Measurements from ENCODE around the gene GRAMD1A.
"Not testable (repeated sequence)": the region's sequence is repeated elsewhere in the genome, so short reads cannot be mapped to it uniquely, and the experiment has no call there.

Gene GRAMD1A

DNA sequence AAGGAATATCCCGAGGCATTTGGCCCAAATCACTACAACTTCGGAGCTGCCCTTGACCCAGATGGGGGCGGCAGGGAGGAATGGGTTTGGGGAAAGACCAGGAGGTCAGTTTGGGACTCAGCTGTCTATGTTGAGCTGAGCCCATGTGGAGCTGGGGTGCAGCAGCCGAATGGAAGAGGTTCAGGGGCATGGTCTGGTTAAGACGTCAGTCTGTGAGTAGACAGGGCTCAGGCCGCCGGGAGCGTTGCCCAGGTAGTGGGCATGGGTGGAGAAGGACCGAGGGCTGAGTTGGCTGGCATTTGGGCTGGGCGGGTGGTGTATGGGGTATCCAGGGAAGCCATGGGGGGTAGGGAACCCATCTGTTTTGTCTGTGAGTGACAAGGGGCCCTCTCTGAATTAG is 20.9 kb downstream of the GRAMD1A start:
- no peak for DNase-seq (ENCODE audit: low read depth)

DNA sequence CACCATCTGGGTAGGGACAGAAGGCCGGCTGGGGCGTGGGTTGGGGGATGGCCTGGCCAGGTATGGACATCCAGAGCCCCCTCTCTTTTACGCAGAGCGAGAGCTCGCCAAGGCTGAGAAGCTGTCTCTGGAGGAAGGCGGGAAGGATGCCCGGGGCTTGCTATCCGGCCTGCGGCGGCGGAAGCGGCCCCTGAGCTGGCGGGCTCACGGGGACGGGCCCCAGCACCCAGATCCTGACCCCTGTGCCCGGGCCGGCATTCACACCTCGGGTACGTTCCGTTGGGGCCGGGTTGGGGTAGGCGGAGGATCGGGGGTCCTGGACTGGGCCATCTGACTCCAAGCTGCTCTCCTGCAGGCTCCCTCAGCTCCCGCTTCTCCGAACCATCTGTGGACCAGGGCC is 21.5 kb downstream of the GRAMD1A start:
- no peak for DNase-seq (ENCODE audit: low read depth)

DNA sequence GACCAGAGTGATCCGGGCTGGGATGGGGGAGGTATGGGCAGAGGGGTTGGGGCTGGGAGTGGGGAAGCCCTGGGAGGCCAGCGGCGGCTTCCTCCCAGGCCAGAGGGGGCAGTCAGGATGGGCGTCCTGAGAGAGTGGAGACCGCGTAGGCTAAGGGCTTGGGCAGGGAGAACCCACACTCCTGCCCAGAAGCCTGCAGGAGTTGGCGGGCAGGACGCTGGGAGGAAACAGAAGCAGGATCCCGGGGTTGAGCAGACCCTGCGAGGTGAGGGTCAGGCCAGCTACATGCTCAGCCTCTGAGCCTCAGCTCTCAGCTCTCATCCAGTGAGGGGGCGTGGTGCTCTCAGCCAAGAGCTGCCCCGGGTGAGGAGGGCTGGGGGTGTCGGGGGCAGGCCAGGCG is 22.3 kb downstream of the GRAMD1A start:
- DNase-seq (ENCODE audit: low read depth) = no peak

DNA sequence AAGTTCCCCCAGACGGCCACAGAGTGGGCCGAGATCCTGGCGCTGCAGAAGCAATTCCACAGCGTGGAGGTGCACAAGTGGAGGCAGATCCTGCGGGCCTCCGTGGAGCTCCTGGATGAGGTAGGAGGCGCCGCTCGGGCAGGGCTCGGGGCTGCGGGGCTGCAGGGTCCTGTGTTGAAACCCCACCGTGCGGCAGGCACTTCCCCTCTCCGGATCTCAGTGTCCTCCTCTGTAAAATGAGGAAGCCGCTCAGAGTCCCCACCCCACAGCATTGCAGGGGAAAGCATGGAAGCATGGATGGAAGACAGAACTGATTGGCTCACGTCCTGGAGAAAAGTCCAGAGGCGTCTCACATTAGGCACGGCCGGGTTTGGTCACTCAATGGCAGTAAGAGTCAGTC is 23.3 kb downstream of the GRAMD1A start:
- no peak for DNase-seq (ENCODE audit: low read depth)

DNA sequence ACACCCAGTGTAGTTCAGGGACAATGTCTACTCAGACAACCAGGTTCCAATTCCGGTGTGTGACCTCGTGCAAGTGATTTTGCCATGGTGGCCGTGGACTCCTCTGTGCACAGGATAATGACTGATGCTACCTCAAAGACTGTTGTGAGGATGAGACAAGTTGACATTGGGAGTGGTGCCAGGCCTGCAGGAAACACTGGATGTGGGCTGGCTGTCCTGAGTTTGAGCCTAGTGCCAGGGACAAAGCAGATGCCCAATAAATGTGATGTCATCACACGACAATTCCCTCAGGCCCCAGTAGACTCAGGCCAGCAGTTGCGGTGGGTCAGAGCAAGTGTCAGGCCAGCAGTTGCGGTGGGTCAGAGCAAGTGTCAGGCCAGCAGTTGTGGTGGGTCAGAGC is 24.0 kb downstream of the GRAMD1A start:
- no peak for DNase-seq (ENCODE audit: low read depth)

DNA sequence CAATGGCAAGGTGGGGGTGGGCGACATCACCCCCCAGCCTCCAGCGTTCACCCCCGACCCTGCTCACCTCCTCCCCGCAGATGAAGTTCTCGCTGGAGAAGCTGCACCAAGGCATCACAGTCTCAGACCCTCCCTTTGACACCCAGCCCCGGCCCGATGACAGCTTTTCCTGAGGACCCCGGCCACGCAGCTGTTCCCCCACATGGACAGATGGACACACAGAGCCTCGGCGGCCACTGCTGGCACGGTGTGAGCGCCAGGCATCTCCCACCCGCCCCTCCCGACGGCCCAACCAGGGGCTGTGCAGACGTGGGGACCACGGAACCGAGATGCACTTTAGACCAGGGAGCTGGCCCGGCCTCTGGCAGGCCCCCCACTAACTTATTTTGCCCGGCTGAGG is 25.8 kb downstream of the GRAMD1A start:
- no peak for DNase-seq (ENCODE audit: low read depth)

DNA sequence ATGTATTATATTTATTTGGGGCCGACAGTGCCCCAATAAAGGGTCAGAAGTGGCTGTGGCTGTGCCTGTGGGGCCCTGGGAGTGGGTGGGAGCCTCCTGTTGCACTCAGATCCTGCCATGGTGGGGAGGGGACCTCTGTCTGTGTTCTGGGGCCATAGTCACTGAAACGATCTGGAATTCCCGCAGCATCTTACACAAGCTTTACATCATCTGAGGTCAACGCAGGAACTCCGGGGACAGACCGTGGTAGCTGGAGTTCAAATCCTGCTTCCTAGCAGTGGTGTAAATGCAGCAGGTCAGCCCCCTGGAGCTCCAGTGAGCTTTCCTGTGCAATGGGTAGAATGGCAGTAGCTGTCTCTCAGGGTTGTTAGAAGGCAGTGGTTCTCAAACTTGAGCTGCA is 26.3 kb downstream of the GRAMD1A start:
- DNase-seq (ENCODE audit: low read depth) = no peak

DNA sequence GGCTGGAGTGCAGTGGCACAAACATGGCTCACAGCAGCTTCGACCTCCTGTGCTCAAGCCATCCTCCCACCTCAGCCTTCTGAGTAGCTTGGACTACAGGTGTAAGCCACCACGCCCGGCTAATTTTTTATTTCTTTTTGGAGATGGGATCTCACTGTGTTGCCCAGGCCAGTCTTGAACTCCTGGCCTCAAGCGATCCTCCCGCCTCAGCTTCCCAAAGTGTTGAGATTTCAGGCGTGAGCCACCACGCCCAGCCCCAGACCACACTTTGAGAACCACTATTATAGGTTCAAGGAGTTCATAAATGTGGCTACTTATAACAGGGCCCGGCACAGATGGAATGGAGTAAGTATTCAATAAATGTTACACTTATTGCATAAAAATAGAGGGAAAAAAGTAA is 26.9 kb downstream of the GRAMD1A start:
- DNase-seq (ENCODE audit: low read depth) = no peak

DNA sequence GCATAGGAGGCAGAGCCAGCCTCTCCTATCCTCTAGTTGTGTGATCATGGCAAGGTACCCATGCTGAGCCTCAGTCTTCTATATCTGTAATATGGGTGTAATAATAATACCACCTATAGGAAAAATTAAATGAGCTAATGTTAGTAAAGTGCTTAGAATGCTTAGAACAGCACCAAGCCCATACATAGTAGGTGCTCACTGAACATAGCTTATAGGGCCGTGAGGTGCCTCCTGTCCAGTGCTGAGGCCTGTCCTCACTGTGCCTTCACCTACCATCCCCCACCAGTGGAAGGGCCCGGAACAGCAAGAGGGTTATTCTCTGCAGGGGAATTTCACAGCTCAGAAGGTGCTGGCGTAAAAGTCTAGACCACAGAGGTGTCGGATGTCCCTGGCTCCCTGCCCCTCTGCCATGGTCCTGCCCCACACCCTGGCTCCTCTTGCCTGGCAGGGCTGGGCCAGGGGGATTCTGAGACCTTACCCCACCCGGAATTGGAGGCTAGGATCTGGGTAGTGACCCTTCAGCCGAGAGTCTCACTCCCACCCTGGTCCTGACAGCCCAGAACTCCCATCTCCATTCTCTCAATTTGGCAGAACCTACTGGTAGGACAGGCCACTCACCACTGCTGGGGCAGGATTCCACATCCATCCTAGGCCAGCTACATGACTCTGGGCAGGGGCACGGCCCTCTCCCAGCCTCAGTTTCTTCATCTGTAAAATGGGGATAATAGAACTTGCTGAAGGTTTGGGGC is 27.9 kb downstream of the GRAMD1A start:
- no peak for DNase-seq (ENCODE audit: low read depth)

DNA sequence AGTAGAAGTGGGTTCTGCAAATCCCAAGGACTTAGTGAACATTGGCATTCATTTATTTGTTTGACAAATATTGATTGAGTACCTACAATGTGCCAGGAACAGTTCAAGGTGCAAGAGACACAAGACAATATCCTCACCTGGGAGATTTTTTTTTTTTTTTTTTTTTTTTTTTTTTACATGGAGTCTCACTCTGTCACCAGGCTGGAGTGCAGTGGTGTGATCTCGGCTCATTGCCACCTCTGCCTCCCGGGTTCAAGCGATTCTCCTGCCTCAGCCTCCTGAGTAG is 28.4 kb downstream of the GRAMD1A start:
- DNase-seq (ENCODE audit: low read depth) = not testable (repeated sequence)

DNA sequence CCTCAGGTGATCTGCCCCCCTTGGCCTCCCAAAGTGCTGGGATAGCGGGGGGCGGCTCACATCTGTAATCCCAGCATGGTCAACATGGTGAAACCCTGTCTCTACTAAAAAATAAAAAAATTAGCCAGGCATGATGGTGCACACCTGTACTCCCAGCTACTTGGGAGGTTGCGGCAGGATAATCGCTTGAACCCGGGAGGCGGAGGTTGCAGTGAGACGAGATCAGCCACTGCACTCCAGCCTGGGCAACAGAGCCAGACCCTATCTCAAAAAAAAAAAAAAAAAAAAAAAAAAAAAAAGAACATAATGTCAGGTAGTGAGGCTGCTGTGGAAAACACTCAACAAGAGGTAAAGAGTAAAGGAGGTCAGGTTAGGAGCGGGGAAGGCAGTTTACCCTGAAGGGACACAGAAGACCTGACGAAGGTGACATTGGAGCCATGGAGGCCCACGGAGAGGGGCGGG is 29.2 kb downstream of the GRAMD1A start:
- DNase-seq (ENCODE audit: low read depth) = not testable (repeated sequence)

DNA sequence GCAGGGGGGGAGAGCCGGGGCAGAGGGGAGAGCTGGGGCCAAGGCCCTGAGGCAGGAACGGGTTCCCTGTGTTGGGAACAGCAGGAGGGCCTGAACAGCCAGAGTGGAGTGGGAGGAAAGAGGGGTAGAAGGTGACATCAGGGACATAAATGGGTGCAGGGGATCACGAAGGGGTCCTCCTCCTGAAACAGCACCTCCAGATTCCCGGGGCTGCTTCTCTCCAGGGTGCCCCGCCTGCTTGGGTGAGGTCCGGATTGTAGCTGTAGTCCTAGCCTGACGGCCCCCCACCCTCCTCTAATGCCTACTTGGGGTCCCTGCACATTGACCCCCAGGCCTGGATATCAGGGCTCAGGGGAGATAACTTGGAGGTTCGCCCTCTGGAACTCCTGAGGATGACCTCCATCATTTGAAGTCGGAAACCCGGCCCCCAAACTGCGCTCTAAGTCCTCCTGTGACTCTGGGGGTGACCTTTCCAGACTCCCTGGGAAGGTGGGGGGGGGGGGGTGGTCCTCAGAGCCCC is 29.7 kb downstream of the GRAMD1A start:
- DNase-seq (ENCODE audit: low read depth) = no peak

DNA sequence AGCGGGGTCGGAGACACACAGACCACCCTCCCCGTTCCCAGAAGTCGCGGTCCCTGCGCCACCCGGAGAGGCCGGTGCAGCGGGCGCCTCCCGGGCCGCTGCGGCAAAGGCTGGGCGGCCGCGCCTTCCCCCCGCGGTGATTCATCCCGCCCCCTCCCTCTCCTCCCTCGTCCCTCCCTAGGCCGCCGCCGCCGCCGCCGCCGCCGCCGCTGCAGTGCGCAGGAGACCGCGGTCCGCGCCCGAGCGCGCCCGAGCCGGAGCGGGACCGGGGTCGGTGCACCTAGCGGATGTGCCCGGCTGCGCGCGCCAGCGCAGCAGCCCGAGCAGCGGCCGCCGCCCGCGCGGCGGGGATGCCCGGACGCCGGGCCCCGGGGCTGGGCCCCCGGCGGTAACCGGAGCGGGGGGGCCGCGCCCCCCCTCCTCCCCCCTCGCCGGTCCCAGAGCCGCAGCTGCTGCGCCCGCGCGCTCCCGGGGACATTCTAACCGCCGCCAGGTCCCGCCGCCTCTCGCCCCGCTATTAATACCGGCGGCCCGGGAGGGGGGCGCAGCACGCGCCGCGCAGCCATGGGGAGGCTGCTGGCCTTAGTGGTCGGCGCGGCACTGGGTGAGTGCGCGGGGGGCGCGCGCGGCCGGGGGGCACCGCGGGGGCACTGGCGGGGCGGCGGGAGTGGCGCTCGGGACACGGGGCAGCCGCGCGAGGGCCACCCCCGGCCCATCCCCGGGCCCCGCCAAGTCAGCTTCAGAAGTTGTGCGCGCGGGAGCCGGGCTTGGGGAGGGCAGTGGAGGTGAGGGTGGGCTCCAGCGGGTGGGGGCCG is 30.3 kb downstream of the GRAMD1A start, which contains the start of gene SCN1B:
SCN1B (plus strand) TSS at position 214 of the 815 bp plus-strand sequence; CDS start at position 565, 351 bp downstream.
- DNase-seq (ENCODE audit: low read depth) = no peak

DNA sequence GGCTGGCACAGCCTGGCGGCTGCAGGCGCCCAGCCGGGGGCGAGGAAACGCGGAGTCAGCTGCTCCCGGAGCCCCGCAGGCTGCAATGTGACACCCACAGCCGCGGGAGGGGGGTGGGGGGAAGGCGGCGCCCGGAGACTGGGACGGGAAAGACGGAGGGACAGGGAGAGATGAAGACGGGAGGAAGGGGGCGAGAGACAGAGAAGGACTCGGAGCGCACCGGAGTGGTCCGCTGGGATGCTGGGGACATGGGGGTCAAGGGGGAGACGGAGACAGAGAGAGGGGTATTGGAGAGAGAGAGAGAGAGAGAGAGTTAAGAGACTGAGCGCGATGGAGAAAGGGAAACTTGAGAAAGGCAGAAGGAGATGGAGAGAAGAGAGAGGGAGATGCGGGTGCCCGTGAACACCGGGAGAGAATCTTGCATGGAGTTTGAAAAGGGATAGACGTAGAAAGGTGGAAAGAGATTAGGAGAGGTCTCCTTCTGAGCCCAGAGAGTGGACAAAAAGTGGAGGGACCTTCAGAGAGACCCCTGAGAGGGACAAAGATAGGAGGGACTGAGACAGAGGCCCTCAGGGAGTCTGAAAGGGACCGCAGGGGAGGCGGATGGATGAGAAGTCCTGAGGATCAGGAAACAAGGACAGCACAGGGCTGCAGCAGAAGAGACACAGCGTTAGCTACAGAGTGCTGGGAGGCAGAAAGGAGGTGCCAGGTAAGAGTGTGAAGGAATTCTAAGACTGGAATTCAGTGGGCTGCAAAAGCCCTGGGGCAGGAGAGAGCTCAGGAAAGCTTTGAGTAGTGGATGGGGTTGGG is 31.2 kb downstream of the GRAMD1A start:
- no peak for DNase-seq (ENCODE audit: low read depth)

DNA sequence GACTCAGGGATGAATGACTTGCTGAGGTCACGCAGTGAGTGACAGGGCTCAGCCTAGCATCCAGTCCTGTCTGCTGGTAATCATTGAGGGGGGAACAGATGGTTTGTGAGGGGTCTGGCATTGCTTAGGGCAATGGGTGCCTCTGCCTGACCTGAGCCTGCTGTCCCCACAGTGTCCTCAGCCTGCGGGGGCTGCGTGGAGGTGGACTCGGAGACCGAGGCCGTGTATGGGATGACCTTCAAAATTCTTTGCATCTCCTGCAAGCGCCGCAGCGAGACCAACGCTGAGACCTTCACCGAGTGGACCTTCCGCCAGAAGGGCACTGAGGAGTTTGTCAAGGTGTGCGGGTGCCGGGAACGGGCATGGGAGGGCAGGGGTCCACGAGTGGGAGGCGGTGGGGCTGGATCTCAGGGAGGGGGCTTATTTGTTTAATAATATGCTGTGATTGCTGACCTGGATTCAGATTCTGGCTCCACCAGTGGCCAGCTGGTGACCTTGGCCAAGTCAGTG is 32.3 kb downstream of the GRAMD1A start:
- no peak for DNase-seq (ENCODE audit: low read depth)

DNA sequence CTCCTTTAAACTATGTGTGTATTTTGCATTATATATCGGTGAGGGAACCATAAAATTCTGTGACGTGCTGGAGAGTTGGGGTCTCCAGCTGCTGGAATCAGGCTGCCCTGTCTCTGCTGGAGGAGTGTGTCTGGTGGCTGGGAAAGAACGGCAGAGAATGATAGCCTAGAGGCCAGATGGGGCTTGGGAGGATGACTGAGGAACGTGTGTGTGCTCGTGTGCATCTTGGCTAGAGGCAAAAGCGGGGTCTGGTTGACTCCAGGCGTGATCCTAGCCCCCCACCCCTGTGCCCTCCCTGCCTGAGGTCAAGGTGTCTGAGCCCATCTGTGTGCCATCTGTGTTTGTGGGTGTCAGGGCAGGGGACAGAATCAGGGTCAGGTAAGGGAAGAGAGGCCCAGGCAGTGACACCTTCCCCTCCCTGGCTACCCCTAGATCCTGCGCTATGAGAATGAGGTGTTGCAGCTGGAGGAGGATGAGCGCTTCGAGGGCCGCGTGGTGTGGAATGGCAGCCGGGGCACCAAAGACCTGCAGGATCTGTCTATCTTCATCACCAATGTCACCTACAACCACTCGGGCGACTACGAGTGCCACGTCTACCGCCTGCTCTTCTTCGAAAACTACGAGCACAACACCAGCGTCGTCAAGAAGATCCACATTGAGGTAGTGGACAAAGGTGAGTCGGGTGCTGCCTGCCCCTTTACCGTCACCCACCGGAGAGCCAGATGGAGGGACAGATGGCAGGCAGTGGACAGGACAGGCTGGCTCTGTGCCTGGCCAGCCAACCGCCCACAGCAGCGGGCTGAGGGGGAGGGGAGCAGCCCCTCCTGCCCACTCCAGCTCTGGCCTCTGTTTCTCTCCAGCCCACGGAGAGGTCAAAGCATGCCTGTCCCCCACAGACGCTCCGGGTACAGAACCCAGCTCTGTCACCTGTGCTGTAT is 33.2 kb downstream of the GRAMD1A start:
- no peak for DNase-seq (ENCODE audit: low read depth)

DNA sequence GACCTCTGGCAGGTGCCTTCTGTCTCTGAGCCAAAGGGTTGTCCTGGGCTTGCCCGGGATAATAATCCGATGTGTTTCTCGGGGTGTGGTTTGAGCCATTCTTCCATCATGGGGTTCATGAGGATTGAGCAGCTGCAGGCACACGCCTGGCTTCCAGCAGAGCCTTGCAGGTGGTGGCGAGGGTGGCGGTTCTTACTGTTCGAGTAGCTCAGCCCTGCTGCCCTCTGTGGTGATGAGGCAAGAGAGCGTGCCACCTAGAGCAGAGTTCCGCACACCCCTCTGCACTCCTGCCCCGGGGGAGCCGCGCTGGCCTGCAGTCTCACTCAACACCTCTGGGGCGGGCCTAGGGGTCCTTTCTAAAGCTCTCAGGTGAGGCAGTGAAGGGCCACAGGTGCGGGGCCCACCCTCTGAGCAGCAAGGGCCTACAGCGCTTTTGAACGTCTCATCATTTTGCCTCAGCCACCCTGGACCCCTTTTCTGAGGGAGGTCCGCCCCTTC is 33.9 kb downstream of the GRAMD1A start:
- no peak for DNase-seq (ENCODE audit: low read depth)

DNA sequence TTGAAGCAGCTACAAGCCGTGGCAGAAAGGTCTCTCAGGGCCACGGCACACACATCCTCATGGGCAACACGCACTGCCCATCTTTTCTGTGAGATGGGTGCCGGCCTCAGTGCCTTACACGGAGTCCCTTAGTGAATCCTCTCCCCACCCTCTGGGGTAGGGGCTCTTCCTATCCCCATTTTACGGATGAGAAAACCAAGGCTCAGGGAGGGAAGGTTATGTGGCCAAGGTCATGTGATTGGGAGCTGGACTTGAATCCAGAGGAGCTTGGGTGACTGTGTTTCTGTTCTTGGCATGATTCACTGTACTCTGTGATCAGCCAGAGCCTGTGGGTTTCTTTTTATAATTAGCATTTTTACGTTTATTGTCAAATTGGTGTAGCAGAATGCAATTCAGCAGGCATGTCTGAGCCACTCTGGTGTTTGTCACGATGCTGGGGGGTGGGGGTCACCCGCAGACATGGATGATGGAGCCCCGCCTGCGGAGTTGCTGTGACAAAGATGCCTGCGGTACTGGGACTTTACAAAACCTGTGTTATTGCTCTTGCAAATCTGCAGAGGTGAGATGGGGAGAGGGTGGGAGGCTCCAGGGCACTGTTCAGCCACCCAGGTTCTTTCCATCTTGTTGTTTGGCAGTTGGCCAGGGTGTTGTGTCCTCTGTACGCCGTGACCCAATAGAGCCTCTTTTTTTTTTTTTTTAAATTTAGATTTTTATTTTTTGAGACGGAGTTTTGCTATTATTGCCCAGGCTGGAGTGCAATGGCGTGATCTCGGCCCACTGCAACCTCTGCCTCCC is 34.7 kb downstream of the GRAMD1A start:
- DNase-seq (ENCODE audit: low read depth) = no peak

DNA sequence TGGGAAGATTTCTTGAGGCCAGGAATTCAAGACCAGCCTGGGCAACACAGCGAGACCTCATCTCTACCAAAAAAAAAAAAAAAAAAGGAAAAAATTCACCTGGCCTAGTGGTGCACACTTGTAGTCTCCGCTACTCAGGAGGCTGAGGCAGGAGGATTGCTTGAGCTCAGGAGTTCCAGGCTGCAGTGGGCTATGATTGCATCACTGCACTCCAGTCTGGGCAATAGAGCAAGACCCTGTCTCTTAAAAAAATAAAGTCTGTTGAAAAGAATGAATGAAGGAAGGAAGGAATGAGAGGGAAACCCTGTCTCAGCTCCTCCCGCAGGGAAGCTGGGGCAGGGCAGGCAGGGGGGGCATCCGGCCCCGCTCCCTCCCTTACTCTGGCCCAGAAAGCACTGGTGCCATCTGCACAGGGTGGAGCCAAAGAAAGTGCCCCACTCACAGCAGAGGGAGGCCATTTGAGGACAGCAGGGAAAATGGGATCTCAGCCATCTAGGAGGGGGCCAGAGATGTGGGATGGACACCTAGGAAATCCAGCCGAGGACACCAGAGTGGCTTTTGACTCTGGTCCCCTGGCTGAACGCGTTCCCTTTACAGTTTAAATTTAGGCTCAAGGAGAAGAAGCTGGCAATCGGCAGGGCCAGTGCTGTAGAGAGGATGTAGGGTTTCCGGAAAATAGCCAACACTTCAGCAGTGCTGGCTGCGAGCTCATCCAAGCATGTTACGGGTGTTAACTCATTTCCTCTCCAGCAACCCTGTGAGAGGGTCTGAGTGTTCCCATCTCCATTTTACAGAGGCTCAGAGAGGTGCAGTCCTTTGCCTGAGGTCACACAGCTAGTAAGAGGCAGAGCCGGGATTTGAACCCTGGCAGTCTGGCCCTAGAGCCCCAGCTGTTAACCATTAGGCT is 37.8 kb downstream of the GRAMD1A start:
- no peak for DNase-seq (ENCODE audit: low read depth)

Data from fibroblast of the conjunctiva (primary cell).